ENCODE data around the gene IL17RB.
A peak's percentile ranks its signal among the peaks of the same experiment; 100 is the strongest.

Gene IL17RB, protein sequence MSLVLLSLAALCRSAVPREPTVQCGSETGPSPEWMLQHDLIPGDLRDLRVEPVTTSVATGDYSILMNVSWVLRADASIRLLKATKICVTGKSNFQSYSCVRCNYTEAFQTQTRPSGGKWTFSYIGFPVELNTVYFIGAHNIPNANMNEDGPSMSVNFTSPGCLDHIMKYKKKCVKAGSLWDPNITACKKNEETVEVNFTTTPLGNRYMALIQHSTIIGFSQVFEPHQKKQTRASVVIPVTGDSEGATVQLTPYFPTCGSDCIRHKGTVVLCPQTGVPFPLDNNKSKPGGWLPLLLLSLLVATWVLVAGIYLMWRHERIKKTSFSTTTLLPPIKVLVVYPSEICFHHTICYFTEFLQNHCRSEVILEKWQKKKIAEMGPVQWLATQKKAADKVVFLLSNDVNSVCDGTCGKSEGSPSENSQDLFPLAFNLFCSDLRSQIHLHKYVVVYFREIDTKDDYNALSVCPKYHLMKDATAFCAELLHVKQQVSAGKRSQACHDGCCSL

DNA sequence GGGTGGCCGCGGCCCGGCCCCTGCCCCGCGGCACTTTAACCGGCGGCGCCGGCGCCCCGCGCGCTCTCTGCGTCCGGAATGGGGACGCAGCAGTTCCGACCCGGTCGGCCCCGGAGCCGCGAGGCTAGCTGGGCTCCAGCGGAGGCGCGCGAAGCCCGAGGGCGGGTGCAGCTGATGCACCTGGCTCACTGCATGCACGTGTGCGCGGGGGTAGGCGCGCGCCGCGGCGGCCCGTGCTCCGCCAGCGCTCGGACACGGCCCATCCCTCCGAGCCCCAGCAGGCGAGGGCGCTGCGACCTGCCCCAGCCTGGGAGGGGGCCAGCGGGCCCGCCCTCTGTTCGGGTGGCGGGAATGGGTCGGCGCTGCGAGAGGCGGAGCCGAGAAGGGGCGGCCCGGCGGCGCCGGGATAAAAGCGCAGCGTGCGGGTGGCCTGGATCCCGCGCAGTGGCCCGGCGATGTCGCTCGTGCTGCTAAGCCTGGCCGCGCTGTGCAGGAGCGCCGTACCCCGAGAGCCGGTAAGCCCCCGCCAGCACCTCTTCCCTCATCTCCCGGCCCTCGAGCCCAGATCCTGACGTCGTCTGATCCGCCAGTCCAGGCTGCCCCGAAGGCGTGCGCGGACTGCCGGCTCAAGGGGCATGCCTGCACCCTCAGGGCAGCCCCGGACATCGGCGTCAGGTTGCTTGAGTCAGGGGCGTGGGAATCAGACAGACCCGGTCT, at the start of gene IL17RB, which contains the start of gene CHDH:
Gene IL17RB, plus strand, starts transcription at position 435 of the 717 bp plus-strand sequence. Its CDS starts 21 bp downstream, at position 456.
Gene CHDH, minus strand, starts transcription at position 286 of the 717 bp plus-strand sequence. CDS start 22,411 bp downstream, outside the sequence.
- DNase-seq (ENCODE audit: low read depth) = no peak

GRCh38 chr3:53798144-53798543, 48.2 kb upstream of the IL17RB start:
- DNase-seq (ENCODE audit: low read depth) = no peak

DNA sequence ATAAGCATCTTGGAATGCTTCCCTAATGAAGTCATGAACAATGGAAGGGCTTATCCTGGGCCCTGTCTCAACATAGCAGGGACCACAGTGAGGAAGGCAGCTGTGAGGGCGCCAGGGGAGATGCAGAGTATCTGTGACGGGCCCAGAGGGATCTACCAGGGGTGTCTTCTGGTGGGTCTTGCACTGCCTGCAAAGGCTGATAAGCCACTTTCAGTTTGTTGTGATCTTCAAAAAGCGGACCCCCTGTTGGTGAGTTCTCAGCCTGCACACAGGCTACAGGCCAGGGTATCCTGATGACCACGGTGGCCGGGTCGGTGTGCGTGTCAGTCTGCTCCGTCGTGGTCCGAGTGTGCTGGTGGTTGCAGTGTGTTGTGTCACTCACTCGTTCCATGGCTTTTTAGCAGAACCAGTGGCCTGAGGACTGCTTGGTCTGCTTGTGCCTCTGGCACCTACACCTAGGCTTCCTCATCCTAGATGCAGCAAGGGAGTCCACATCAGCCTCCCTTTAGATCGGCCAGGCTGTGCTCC, 47.0 kb upstream of the IL17RB start:
- no peak for DNase-seq (ENCODE audit: low read depth)

DNA sequence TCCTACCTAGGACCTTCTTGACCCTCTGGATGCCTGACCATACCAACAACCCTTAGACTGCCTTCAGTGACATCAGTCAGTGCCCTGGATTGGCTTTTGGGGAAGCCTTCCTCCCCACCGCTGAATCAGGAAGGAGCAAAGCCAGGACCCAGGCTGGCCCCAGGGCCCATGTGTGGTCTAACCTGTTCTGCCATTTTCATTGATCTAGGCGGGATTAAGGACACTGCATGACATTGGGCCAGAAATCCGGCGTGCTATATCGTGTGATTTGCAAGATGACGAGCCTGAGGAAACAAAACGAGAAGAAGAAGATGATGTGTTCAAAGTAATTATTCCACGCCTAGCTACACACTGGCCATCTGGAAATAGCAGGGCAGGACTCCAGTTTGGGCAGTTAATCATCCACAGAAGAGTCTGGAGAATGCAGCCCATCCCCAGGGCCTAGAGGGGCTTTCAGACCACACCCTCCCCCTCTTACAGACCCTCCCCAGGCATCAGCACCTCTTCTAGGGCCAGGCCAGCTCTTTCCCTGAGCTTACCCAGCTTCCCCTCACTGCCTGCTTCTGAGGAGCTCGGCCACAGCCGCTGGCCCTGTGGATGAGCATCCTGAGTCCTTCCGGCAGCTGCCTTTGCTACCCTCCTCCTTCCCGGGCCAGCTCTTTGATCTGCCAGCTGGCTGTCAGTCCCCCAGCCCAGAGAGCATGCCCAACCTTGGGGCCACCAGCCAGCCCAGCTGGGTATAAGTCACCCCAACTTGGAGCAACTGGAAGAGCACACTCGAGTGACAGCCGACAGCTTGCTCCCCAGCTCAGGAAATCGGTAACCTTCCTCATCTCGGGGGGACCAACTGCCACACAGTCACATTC, 46.1 kb upstream of the IL17RB start:
- no peak for DNase-seq (ENCODE audit: low read depth)

- DNase-seq (ENCODE audit: low read depth) = no peak
Observed at GRCh38 chr3:53801319-53801718, 45.0 kb upstream of the IL17RB start.

GRCh38 chr3:53802256-53802880, 44.0 kb upstream of the IL17RB start:
- no peak for DNase-seq (ENCODE audit: low read depth)

GRCh38 chr3:53803124-53803815, 43.1 kb upstream of the IL17RB start:
- no peak for DNase-seq (ENCODE audit: low read depth)

- no peak for DNase-seq (ENCODE audit: low read depth)
Observed at GRCh38 chr3:53803816-53804695, 42.3 kb upstream of the IL17RB start.

GRCh38 chr3:53804697-53805462, 41.5 kb upstream of the IL17RB start:
- DNase-seq (ENCODE audit: low read depth) = peak; percentile 61

GRCh38 chr3:53805463-53806159, 40.8 kb upstream of the IL17RB start:
- no peak for DNase-seq (ENCODE audit: low read depth)

DNA sequence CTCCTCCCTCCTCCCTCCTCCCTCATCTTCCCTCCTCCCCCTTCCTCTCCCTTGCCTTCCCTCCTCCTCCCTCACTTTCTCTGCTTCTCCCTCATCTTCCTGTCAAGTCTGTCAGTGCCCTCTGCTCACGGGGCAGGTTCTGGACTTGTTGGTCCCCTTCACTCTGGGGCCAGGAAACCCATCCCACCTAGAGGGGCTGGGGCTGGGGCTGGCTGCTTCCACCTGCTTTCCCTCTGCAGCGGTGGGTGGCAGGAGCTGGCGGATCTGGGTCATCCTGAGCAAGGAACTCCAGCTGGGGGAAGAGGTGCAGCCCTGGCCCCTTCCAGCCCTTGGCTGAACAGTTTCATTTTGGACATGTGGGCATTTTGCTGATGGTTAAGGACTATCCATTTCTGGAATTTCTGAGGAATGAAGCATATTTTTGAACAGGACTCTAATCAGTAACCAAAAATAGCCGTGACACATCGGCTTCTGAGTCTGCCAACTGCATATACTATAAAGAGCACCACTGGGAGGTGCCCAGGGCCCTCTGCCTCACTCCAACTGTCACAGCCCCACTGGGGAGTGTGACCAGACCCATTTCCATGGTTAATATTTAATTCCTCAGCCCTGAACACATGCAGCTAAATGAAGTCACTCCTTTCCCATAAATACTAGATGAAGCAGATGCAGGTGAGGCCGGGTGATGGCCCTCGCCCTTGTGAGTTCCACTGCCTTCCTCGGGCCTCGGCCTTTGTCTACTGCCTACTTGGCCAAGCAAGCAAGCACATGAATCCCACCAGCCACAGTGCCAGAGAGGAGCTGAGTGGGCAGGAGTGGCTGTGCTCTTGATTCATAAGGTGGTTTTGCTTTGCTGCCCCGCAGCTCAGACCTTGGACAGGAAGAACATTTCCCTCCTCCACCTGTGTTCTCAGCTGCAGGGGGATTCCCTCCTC, 39.9 kb upstream of the IL17RB start:
- peak; percentile 64 for DNase-seq (ENCODE audit: low read depth)

- DNase-seq (ENCODE audit: low read depth) = no peak
Observed at GRCh38 chr3:53807117-53807810, 39.1 kb upstream of the IL17RB start.

GRCh38 chr3:53808496-53808895, 37.9 kb upstream of the IL17RB start:
- no peak for DNase-seq (ENCODE audit: low read depth)

DNA sequence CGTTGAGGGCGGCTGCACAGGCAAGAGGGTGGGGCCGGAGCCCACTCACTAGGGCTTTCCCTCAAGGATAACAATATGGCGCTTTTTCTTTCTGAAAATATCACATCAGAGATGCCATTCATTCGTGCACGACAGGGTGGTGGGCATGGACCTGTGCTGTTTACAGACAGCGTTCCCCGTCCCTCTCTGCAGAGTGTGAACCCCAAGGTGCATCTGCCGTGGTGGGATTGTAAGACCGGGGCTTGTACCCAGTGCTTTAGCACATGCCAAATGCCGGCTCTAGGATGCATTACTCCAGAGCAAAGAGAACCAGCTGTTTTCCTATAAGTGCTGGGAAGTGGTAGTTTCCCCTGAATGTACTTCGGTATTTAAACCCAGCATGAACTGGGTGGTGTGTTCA, 37.1 kb upstream of the IL17RB start:
- no peak for DNase-seq (ENCODE audit: low read depth)

- DNase-seq (ENCODE audit: low read depth) = no peak
Observed at GRCh38 chr3:53809764-53810400, 36.5 kb upstream of the IL17RB start.

Measured in HS-27A (cell line).